Stimulated activated CD8-positive, alpha-beta memory T cell treated with anti-CD3 and anti-CD28 coated beads, Interleukin-7, amount 100 ng/mL, for 24 hours (primary cell): ENCODE measurements around the gene RPL27.
"Not testable (repeated sequence)": the region's sequence is repeated elsewhere in the genome, so short reads cannot be mapped to it uniquely, and the experiment has no call there.

Source experiments
- DNase-seq: peaks from one replicate; pipeline ENCODE4 v3.0.0-alpha.2; 2020; ENCODE audit warnings: low read depth

Gene RPL27

DNA sequence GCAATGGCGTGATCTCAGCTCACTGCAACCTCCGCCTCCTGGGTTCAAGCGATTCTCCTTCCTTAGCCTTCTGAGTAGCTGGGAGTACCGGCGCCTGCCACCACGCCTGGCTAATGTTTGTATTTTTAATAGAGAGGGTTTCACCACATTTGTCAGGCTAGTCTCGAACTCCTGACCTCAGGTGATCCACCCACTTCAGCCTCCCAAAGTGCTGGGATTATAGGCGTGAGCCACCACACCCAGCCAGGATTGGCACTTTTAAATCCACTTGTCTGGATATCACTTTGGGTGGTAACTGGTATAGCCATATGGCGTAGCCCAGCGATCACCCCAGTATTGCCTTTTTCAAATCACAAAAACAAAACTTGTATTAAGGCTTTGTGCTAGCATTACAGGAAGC is 4.3 kb upstream of the RPL27 start:
- DNase-seq, result not testable (repeated sequence)

GRCh38 chr17:42997390-42997983 is 732 bp upstream of the RPL27 start:
- DNase-seq, result no peak

DNA sequence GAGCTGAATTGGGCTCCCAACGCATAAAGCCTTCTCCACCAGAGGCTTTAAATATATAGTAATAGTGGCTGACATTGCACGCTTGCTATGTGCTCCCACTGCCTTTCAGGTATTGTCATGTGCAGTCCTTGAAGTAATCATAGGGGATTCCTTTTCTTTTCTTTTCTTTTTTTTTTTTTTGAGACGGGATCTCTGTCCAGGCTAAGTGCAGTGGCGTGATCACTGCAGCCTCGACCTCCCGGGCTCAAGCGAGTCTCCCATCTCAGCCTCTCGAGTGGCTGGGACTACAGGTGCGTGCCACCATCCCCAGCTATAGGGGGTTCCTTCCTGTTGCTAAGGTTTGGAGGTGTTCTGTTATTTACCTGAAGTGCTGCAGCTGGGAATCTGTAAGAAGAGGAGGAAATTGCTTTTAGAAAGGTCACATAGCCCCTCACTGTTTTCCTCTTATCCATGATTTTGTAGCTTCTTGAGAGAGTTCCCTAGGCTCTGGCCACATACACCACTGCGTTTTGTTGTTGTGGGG is 845 bp downstream of the RPL27 start:
- no peak for DNase-seq

DNA sequence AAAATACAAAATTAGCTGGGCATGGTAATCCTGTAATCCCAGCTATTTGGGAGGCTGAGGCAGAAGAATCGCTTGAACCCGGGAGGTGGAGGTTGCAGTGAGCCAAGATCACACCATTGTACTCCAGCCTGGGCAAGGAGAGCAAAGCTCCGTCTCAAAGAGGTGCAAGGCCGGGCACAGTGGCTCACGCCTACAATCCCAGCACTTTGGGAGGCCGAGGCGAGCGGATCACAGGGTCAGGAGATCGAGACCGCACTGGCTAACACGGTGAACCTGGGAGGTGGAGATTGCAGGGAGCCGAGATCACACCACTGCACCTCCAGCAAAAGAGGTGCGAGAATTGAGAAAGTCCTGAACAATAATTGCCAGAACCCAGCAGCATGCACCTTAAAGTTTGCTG is 2.7 kb downstream of the RPL27 start:
- not testable (repeated sequence) for DNase-seq

- DNase-seq, result no peak
Observed at GRCh38 chr17:43003542-43004172, 5.4 kb downstream of the RPL27 start.

DNA sequence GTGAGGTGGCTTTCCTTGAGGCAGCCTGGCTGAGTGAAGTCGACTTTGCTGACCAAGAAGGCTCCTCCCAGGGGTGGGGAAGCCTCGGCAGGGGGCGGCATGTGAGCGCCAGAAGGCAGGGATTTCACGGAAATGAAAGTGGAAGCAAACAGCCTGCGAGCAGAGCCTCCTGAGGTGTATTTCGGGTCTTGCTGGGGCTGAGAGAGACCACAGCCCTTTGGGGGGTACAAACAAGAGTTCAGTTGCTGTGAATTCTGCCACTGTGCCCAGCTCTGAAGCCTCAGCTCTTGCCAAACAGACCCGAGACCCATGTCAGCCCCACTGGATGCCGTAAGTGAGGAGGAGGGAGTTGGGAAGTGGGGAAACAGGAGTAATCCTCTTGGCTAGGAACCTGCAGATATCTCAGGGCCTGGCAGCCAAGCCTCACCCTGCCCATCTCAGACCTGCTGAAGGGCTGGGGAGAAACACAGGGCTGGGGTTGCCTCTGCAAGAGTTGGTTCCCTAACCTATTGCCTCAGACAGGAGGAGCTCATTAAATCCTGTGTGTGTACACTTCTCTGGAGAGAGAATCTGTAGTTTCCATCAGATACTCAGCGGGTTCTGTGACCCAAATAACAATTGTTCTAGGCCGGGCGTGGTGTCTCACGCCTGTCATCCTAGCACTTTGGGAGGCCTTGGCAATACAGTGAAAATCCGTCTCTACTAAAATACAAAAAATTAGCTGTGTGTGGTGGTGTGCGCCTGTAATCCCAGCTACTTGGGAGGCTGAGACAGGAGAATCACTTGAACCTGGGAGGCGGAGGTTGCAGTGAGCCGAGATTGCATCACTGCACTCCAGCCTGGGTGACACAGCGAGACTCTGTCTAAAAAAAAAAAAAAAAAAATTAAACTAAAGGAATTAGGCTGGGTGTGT is 8.7 kb downstream of the RPL27 start, which contains the start of gene IFI35:
TSS of gene IFI35 (plus strand) at position 146 of the 913 bp plus-strand sequence. CDS start at position 310, 164 bp downstream.
- peak; percentile 69 for DNase-seq

DNA sequence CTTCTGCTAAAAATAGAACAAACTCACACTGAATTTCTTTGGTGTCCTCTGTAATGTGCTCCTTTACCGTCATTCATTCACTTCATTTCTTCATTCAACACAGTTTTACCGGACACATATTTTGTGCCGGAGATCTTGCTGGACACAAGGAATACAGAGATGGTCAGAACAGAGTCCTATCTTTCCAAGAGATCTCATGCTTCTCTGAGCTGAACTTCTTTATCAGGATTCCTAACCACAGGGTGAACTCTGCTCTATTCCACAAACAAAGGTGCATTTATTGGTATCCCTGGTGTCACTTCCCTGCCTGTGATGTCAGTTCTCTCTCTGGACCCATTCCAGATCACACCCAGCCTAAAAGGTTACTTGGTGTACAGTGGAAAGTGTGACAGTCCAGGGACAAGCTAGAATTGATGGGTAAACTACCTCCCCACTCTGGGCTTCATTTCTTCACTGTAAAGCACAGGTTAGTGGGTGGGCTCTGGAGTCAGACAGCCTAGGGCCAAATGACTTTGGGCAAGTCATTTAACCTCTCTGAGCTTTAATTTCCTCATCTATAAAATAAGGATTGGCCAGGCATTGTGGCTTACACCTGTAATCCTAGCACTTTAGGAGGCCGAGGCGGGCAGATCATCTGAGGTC is 12.6 kb downstream of the RPL27 start:
- no peak for DNase-seq

GRCh38 chr17:43011728-43012472 is 13.7 kb downstream of the RPL27 start:
- DNase-seq, result no peak

DNA sequence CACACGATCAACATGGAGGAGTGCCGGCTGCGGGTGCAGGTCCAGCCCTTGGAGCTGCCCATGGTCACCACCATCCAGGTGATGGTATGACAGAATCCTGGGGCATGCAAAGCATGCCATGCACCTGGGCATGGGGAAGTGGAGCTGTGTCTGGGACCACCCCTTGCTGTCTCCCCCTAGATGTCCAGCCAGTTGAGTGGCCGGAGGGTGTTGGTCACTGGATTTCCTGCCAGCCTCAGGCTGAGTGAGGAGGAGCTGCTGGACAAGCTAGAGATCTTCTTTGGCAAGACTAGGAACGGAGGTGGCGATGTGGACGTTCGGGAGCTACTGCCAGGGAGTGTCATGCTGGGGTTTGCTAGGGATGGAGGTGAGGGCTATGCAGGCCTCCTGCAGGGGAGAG is 15.1 kb downstream of the RPL27 start:
- no peak for DNase-seq

- no peak for DNase-seq
Observed at GRCh38 chr17:43014020-43014648, 15.9 kb downstream of the RPL27 start.

- DNase-seq, result no peak
Observed at GRCh38 chr17:43014649-43015542, 16.7 kb downstream of the RPL27 start.

- no peak for DNase-seq
Observed at GRCh38 chr17:43015579-43015978, 17.4 kb downstream of the RPL27 start.

DNA sequence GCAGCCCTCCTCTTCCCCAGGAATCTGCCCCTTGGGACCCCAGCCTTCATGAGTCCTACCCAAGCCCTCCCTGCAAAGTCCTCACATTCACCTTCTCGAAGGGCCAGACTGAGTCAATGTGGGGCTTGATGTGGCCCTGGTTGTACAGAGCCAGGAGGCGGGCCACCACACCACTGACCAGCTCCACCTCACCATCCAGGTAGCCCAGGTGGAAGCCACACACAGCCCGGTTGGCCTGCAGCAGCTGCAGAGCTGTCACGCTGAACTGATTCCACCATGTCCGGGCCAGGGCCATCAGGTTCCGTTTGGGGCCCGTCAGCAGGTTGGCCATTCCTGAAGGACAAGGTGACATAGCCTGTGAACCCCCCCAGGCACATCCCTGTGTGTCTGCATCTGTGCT is 18.0 kb downstream of the RPL27 start:
- DNase-seq, result no peak

DNA sequence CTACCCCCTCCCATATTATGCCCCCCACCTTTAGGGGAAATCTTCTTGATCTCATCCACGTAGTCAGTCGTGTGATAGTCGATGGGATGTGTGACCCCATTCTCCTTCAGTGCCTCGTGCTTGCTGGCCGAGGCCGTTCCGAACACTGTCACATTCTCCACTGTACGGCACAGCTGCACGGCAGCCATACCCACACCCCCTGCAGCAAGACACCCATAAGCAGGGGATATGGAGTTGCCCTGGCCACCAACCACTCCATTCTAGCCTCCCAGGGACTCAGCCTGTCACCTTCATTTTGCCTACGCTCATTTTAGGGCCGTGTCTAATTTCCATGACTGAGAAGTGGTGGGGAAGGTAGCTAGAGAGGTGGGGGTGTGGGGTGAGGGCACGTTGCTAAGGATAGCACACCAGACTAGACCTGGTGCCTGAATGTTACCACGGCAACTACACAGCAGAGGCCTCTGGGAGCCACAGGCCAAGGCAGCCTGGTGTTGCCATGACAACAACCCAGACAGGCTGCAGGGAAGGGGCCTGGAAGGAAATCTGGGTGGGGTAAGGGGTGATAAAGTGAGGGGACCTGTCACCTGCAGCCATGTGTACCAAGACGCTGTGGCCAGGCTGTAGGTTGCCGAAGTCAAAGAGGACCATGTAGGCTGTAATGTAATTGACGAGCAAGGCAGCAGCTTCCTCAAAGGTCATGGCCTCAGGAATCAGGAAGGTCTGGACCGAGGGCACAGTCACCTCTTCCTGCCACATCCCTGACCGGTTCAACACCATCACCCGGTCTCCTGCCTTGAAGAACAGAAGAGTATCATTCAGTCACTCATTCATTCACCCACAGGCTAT is 20.0 kb downstream of the RPL27 start:
- no peak for DNase-seq

DNA sequence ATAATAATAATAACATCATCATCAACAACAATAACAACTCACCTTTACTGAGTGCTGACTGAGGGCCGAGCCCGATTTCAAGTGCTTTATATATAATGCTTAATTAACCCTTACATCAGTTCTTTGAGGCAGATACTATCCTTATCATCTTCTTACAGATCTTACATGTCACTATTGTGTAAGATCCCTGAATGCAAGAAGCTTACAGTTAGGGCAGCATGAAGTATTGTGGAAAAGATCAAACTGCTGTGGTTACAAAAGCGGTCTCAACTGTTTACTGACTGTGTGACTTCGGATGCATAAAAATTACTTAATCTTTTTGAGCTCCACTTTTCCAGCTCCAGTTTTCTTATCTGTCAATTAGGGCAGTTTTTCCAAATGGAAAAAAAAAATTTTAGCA is 20.7 kb downstream of the RPL27 start:
- no peak for DNase-seq

GRCh38 chr17:43019418-43019817 is 21.2 kb downstream of the RPL27 start:
- DNase-seq, result no peak

DNA sequence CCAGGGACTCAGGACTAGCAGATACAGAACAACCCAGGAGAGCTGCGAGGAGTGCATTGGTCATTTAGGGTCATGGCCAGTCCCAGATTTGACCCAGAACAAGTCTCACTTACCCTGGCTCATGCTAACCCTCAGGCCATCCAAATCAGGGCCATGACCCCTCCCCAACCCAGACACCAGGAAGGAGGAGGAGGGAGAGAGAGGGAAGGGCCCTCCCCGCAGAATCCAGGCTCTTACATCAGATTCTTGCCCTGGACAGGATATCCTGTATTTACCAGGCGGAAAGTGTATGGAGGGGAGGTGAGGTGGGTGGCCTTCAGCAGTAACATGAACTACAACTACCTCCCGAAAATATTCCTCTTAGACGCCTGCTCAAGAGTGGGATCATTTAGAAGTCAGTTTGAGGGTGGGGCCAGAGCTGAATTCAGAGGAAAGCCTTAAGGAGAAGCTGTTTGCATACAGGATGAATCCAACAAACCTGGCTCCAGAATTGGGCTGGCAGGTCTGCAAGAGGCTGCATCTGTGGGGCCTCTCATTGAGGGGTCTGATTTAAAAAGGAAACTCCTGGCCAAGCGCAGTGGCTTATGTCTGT is 21.9 kb downstream of the RPL27 start:
- no peak for DNase-seq
